GM18870 (cell line): Measurements from ENCODE around the gene MAG.
"Not testable (repeated sequence)": the region's sequence is repeated elsewhere in the genome, so short reads cannot be mapped to it uniquely, and the experiment has no call there.

Experiments used
- ATAC-seq: cut with Tn5 transposase; IDR thresholded peaks from one replicate; pipeline ENCODE4 v1.9.1; 2021; ENCODE audit warnings: moderate library complexity; ENCODE audit not compliant: unreplicated experiment

Gene MAG

DNA sequence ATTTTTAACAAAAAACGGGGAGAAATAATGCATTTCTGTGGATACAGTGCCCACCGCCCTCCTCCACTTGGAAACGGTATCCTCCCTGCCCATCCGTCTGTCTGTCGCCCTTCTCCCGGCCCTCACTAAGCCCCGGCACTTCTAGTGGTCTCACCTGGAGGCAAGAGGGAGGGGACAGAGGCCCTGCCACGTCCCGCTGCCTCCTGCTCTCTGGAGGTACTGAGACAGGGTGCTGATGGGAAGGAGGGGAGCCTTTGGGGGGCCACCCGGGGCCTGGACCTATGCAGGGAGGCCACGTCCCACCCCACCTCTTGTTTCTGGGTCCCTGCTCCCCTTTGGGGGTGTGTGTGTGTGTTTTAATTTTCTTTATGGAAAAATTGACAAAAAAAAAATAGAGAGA is 12.6 kb upstream of the MAG start:
- ATAC-seq, result no peak

DNA sequence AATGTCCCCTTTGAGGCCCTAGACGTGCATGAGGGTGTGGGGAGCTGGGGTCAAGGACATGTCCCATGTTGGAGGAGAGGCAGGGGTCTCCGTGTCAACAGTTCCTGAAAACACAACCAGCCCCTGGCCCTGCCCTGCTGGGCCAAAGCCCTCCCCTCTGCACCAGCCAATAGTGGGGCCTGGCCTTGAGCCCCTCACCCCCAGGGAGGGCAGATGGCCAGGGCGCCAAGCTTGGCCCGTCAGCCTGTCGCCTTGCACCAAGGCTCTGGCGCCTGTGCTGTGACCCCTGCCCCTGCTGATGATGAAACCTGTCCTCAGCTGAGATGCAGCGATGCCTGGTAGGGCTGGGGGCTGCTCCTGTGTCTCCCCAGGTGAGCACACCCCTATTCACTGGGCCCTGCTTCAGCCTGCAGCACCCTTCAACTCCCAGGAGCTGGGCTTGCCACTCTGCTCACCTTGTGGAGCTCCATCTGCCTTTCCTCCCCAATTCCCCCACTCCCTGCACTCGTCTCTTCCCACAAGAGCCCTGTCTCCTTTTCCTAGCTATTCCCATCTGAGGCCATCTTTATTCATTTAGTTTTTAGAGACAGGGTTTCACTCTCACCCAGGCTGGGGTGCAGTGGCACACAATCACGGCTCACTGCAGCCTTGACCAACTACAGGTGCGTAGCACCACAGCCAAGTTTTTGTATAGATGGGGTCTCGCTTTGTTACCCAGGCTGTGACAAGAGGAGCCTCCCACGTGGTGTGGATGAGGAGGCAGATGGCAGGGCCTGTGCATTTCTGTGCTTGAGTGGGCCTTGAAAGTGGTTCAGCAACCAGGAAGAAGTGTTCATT is 11.8 kb upstream of the MAG start:
- no peak for ATAC-seq

DNA sequence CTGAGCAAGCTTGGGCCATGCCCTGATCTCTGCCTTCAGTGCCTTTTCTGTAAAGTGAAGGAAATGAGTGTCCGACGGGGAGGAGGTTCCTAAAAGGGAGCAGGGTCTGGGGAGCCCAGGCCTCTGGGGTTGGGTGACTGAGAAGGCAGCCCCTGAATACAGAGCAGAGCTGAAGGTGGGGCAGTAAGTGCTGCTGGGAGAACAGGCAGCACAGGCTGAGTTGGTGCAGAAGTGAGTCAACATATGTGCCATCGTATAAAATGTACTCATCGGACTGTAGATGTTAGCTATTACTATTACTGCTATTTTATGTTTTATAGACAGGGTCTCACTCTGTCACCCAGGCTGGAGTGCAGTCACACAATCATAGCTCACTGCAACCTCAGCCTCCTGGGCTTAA is 10.7 kb upstream of the MAG start:
- ATAC-seq, result no peak

DNA sequence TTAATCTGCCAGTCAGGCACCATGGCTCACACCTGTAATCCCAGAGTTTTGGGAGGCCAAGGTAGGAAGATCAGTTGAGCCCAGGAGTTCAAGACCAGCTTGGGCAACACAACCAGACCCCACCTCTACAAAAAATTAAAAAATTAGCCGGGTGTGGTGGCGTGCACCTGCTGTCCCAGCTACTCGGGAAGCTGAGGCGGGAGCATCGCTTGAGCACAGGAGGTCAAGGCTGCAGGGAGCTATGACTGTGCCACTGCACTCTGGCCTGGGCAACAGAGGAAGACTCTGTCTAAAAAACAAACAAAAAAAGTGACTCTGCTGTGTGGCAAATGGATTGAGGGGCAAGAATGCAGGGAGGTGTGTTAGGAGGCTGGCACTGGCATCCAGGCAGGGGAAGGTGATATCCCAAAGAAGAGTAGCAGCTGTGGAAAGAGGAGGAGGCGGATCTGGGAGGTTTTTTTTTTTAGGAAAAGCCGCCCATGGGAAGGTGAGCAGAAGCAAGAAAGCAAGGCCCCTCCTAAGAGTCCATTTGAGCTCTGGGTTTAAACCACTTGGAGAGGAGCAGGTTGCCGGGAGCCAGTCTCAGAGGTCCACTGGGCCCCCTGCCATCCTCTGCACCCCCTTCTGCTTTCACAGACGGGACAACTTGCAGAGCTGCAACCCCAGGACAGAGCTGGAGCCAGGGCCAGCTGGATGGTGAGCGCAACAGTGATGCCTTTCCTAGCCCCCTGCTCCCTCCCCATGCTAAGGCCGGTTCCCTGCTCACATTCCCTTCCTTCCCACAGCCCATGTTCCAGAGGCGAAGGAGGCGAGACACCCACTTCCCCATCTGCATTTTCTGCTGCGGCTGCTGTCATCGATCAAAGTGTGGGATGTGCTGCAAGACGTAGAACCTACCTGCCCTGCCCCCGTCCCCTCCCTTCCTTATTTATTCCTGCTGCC is 7.5 kb upstream of the MAG start:
- ATAC-seq, result no peak

DNA sequence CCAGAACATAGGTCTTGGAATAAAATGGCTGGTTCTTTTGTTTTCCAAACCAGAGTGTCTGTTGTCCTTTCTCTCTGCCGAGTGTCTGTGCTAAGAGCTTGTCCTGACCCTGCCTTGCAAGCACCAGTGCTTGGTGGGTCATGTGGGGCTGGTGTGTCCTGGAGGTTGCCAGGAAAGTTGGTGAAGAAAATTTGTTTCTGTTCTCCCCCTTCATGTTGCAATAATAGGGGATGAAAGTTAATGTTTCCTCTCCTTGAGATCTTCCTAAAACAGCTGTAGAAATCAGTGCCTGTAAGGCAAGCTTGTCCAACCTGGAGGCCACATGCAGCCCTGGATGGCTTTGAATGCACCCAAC is 6.9 kb upstream of the MAG start:
- ATAC-seq, result no peak

DNA sequence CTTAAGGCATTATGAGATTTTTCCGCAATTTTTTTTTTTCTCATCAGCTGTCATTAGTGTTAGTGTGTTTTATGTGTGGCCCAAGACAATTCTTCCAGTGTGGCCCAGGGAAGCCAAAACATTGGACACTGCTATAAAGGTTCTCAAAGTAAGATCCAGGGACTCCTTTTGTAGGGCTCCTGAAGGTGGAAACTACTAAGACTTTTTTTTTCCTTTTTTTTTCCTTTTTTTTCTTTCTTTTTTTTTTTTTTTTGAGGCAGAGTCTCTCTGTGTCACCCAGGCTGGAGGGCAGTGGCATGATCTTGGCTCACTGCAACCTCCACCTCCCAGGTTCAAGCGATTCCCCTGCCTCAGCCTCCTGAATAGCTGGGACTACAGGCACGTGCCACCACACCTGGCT is 6.5 kb upstream of the MAG start:
- ATAC-seq, result not testable (repeated sequence)

DNA sequence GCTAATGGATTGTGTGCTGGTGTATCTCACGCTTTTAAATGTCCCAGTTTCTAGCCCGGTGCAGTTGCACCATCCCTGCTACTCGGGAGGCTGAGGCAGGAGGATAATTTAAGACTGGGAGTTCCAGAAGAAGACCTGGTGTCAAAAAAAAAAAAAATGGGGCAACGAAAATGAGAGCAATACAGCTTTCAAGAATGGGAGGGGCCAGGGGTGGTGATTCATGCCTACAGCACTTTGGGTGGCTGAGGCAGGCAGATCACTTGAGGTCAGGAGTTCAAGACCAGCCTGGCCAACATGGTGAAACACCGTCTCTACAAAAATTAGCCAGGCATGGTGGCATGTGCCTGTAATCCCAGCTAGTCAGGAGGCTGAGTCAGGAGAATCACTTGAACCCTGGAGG is 5.9 kb upstream of the MAG start:
- not testable (repeated sequence) for ATAC-seq

DNA sequence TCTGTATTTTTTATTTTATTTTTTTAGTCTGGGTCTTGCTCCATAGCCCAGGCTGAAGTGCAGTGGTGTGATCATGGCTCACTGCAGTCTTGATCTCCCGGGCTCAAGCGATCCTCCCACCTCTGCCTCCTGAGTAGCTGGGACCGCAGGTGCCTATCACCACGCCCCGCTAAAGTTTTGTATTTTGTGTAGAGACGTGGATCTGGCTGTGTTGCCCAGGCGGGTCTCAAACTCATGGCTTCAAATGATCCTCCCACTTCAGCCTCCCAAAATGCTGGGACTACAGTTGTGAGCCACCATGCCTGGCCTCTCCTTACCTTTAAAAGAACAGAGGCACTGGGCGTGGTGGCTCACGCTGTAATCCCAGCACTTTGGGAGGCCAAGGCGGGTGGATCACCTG is 4.2 kb upstream of the MAG start:
- ATAC-seq, result no peak

DNA sequence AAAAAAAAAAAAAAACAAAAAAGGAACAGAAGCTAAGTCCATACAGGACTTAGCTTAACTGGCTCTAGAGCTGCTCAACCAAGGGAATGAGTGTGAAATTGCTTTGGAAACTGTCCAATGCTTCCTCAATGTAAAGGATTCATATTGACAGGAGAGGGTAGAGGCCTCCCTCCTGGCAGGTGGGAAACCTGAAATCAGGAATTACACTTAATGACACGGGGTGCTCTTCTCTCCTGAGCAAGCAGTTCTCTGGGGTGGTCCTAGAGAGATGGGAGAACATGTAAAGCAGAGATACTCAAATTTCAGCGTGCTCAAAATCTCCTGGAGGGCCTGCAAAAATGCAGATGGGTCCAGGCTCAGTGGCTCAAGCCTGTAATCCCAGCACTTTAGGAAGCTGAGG is 3.6 kb upstream of the MAG start:
- no peak for ATAC-seq

DNA sequence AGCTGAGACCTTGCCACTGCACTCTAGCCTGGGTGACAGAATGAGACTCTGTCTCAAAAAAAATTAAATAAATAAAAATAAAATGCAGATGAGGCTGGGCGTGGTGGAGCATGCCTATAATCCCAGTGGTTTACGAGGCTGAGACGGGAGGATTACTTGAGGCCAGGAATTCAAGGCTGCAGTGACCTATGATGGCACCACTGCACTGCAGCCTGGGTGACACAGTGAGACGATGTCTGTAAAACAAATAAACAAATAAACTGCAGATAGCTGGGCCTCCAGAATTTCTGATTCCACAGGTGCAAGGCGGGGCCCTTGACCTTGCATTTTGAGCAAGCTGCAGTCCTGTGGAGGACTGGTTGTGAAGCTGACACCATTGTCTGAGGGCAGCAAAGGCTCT is 3.1 kb upstream of the MAG start:
- no peak for ATAC-seq

DNA sequence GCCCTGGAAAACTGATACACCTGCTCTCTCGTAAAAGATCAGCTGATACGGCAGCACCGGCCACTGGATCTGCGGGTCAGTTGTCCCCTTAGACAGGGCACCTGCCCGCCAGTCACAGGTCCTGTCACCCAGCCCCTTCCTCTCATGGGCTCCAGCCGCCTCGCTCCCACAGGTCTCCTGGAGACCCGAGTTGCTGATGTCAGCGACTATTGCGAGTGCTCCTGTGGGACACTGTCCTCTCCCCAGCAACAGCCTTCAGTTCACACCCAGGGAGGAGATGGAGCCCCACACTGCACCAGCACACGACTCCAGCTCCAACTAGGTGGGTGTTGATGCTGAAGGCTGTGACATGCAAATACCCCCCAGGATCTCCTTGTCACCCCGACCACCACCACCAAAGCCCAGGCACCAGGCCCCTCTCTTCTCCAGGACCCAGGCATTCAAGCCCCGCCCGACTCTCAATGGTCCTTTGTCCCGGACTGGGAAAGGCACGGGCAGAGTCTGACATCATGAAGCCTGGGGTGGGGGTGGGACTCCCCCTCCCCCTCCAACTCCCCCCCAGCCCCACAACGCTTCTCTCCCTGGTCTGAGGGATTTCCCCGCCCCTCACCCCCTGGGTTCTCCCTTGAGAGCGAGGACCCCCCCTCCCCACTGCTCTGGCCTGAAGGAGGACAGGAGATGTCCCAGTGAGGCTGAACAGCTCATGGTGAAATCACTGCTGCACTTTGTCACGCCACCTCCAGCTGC is 1.4 kb upstream of the MAG start:
- ATAC-seq, result no peak

DNA sequence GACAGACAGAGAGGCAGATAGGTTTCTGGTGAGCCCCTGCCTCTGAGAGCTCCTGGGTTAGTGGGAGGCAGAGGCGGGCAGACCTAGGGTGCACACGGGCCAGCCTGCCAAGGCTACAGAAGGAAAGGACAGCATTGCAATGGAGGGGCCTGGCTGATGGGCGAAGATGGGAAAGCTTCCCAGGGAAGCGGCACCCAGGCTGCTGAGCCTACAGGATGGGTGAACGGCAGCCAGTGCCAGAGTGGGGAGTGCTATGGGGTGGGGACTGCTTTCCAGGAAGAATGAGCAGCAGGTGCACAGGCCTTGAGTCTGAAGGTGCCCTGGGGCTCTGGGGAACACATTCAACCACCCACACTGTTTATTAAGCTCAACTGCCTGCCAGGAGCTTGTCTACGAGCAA is 702 bp upstream of the MAG start:
- no peak for ATAC-seq

DNA sequence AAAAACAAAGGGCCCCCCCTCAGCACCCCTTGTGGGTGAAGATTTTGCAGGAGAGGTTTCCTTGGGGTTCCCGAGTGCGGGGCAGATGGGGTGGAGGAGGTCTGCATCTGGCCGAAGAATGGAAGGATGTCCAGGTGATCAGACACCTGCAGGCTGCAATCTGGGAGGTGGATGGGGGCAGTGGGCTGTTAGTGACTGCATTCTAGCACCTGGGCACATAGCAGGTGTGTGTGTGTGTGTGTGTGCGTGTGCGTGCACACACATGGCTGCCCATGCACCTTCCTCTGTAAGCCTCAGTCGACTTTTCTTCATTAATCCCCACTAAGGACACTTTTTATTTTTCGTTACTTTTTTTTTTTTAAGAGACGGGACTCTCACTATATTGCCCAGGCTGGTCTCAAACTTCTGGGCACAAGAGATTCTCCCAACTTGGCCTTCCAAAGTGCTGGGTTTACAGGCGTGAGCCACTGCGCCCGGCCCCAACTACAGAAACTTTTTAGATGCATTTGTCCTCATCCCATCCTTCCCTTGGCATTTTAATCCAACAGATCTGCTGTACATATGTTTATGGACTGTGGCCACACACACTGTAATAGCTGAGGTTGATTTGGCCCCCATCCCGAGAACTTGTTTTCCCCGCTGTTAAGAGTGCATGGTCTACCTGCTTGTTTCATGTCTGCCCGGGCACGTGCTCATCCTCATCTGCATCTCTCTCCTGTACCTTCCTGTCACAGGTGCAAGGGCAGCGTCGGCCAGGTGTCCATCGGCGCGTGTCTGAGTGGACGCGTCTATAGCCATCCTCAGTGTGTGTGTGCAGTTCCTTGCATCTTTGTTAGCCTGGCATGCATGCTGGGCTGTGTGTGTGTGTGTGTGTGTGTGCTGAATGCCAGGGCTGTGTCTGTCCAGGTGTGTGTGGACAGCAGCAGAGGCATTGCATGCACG is 731 bp downstream of the MAG start:
- no peak for ATAC-seq

DNA sequence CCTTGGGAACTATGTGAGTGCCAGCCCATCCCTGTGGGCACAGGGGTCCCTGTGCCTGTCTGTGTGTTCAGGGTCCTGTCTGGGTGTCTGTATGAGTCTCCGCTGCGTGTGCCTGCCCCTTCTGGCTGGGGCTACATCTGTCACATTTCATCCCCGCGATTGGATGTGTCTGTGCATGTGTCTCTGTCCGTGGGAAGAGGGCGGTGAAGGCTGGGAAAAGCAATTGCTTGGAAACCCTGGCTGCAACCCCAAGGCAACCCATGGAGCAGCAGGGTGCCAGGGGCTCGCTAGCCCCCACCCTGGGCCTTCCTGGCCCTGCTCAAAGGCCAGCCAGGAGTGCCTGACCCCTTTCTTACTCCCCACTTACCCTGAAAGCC is 1.4 kb downstream of the MAG start:
- ATAC-seq, result no peak

DNA sequence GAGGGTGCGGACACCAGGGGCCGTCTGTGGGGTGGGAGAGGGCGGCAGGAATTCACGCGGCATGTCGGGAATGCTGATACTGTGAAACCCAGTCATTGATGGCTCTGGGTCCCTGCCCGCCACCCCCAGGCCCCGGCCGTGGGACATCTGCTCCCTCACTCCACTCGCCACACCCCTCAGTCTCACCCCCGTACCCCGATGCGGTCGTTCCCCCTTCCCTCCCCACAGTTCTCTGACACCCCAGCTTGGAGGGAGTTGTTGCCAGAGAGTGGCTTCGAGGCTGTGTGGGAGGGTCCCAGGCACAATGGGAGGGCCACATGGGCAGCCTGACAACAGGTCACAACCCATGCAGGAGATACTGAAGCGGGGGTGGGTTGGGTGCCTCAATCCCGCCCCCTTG is 1.8 kb downstream of the MAG start:
- no peak for ATAC-seq

DNA sequence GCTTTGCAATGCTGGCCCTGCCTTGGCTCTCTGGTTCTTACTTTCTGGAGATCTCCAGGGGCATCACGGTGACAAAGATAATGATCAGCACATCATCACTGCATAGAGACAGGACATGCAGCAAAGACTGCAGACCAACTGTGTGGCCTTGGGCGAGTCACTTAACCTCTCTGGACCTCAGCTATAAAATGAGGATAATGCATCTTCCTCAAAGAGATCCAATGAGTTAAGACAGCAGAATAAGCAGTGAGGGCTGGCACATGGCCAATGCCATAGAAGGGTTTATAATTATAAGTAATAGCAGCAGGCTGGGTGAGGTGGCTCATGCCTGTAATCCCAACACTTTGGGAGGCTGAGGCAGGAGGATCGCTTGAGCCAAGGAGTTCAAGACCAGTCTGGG is 2.4 kb downstream of the MAG start:
- no peak for ATAC-seq

DNA sequence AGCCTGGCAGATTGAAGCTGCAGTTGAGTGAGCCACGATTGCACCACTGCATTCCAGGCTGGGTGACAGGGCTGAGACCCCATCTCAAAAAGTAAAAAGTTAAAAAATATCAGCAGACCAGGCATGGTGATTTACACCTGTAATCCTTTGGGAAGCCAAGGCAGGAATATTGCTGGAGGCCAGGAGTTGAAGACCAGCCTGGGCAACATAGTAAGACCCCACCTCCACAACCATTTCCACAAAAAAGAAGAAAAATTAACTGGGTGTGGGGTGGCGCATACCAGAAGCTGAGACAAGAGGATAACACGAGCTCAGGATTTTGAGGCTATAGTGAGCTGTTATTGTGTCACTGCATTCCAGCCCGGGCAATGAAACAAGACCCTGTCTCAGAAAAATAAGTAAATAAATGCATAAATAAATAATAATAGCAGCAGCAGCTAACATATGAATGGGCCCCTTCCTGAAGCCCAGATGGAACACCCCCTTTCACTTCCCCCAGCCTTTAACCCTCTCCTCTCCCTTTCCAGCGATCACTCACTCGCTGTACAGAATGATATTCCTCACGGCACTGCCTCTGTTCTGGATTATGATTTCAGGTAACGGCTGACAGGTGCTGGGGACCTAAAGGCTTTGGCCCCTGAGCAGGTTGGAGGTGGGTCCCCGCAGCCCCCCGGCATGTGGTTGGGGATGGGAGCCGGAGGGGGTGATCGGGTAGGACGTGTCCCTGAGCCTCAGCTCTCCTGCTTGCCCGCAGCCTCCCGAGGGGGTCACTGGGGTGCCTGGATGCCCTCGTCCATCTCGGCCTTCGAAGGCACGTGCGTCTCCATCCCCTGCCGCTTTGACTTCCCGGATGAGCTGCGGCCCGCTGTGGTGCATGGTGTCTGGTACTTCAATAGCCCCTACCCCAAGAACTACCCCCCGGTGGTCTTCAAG is 3.2 kb downstream of the MAG start:
- ATAC-seq, result no peak

DNA sequence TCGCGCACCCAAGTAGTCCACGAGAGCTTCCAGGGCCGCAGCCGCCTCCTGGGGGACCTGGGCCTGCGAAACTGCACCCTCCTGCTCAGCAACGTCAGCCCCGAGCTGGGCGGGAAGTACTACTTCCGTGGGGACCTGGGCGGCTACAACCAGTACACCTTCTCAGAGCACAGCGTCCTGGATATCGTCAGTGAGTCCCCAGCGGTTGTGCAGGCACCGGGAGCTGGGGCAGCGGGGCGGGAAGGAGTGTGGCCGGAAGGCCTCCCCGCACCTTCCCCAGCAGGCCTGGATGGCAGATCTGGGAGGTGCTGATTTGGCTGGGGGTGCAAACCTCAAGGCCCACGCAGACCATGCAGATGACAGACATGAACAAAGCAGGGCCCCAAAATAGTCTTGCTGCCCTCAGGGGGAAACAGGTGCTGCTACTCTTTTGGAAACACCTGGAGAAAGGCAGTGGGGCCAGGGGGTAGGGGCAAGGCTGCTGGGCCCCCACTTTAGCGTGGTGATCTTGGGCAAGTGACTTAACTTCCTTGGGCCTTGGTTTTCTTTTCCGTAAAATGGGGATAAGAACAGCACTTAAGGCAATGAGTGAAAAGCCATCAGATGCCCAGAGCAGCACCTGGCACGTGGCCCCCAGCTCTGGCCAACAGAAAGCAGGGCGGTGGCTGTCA is 4.0 kb downstream of the MAG start:
- ATAC-seq, result no peak
